Subcutaneous abdominal adipose tissue (tissue), 5 donors: Measurements from ENCODE around the gene PGF.
A peak's percentile ranks its signal among the peaks of the same experiment; 100 is the strongest.
"Not testable (repeated sequence)": the region's sequence is repeated elsewhere in the genome, so short reads cannot be mapped to it uniquely, and the experiment has no call there.

Experiments used
- H3K27ac ChIP-seq: one replicate; pipeline ENCODE4 v1.7.0; 2013; ENCODE audit warnings: low read depth, mild to moderate bottlenecking, inconsistent platforms, low read length, moderate library complexity
- H3K27me3 ChIP-seq, 5 donors: one replicate each; pipeline ENCODE4 v1.7.0; 2013; ENCODE audit warnings: low read length in 5 of 5, inconsistent platforms in 1 of 5; ENCODE audit not compliant: control insufficient read depth in 5 of 5, insufficient read depth in 4 of 5
- H3K36me3 ChIP-seq, 5 donors: one replicate each; pipeline ENCODE4 v1.7.0; 2013; ENCODE audit warnings: low read length in 5 of 5; ENCODE audit not compliant: control insufficient read depth in 5 of 5, insufficient read depth in 5 of 5
- H3K4me1 ChIP-seq, 5 donors: one replicate each; pipeline ENCODE4 v1.7.0; 2013; ENCODE audit warnings: low read length in 5 of 5, mild to moderate bottlenecking in 3 of 5, moderate library complexity in 1 of 5; ENCODE audit not compliant: control insufficient read depth in 5 of 5, insufficient read depth in 5 of 5
- H3K4me3 ChIP-seq, 5 donors: one replicate each; pipeline ENCODE4 v1.7.0; 2013; ENCODE audit warnings: low read length in 5 of 5, low read depth in 1 of 5
- H3K9ac ChIP-seq, 5 donors: one replicate each; pipeline ENCODE4 v1.7.0; 2013; ENCODE audit warnings: low read length in 5 of 5, mild to moderate bottlenecking in 4 of 5, moderate library complexity in 3 of 5
- H3K9me3 ChIP-seq, 5 donors: one replicate each; pipeline ENCODE4 v1.7.0; 2013; ENCODE audit warnings: low read length in 5 of 5; ENCODE audit not compliant: control insufficient read depth in 5 of 5
- donor health status: healthy.
- donor health status: healthy.
- donor health status: healthy.
- donor health status: healthy.
- donor health status: healthy.

PGF gene

DNA sequence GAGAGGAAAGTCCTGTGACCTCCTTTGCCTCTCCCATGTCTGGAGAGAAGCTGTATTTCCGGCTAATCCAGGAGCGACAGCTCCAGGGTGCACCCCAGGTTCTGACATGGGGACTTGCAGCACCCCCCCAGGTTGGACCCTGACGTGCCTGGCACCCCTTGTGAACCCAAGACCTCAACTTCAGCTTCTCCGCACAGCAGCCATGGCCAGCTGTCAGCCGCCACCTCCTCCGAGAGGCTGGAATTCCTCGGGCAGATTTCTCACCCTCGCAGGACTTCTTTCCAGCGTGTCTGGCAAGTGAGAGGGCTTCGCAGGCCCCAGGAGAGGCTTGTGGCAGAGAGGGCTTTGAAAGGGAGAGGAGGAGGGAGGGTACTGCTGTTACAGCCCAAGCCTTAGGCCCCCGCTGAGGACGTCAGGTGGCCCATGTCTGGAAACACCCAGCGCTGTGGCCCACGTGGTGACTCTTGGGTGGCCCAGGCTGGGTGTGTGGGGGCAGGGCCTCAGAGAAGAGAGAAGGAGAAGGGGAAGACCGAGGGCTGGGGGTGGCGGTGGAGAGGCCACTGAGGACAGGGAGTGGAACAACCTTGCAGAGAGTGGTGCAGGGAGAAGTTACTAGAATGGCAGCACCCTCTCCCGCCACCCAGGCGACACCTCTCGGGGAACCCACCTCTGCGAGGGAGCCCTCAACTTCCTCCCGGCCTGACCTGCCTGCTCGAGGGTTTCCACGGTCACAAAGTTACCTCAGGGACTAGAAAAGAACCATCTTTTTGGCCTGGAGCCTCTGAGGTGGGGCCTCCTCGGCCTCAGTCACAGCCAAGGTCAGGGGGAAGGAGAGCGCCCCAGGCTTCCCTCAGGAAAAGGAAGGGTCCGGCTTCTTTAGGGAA is 20.7 kb downstream of the PGF start:
- Histone ChIP-seq H3K27ac (no peak overlapping the region), H3K9ac (peak overlapping the region in 1 of 5 donors; percentile 29), H3K27me3 (no peaks in the 10 kb centered on the region)

GRCh38 chr14:74934041-74934440 is 21.4 kb downstream of the PGF start:
- H3K27ac ChIP-seq = peak overlapping the region; percentile 68
- H3K9ac ChIP-seq = no peak overlapping the region
- no peak overlapping the region for H3K4me3 ChIP-seq
- no peaks in the 10 kb centered on the region for H3K36me3 ChIP-seq
- no peaks in the 10 kb centered on the region for H3K27me3 ChIP-seq
- no peaks in the 10 kb centered on the region for H3K9me3 ChIP-seq
- peaks cover 12 to 49% (median 35%) of the 10 kb centered on the region in 5 donors for H3K4me1 ChIP-seq

More for the DNA sequence above, 20.7 kb downstream of the PGF start:
- H3K4me1 ChIP-seq = peaks cover 17 to 56% (median 41%) of the 10 kb centered on the region in 5 donors
- H3K4me3 ChIP-seq = no peak overlapping the region
- H3K9me3 ChIP-seq = no peaks in the 10 kb centered on the region
- no peaks in the 10 kb centered on the region for H3K36me3 ChIP-seq

DNA sequence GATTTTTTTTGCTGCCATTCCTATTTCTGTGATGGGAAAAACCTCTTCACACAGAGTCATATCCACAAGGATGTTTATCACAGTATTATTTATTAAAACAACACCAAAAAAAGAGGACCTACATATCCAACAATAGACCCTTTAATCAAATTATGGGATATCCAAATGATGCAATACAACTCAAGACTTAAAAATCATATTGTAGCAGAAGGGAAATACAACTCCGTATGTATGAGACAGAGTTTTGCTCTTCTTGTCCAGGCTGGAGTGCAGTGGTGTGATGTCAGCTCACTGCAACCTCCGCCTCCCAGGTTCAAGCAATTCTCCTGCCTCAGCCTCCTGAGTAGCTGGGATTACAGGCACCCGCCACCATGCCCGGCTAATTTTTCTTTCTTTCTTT is 22.5 kb downstream of the PGF start:
- Histone ChIP-seq H3K4me3 (peak overlapping the region in 1 of 5 donors; percentile 29), H3K4me1 (peaks cover 12 to 41% (median 29%) of the 10 kb centered on the region in 5 donors), H3K27ac (peak overlapping the region; percentile 68), H3K9ac (peak overlapping the region in 1 of 5 donors; percentile 21)
- not testable (repeated sequence) for H3K9me3 ChIP-seq, H3K27me3 ChIP-seq, H3K36me3 ChIP-seq

DNA sequence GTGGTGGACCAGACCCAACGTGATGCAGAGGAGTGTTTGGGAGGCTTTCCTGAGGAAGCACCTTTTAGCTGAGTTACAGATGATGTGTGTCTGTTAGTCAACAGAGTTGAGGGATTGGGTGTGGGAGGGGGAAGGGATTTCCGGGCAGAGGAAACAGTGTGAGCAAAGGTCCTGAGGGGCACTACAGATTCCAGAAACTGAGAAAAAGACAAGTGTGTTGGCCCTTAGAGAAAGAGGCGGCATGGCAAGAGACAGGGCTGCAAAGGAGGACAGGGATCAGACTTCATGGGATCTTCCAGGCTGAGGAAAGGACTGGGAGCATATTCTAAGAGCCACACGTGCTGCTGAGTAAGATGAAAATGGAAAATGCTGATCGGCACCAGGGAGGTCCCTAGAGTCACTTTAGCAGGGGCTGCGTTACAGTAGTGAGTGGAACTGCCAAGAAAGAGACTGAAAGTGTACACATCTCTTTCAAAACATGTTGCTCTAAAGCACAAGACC is 22.9 kb downstream of the PGF start:
- peak overlapping the region in 1 of 5 donors; percentile 29 for H3K4me3 ChIP-seq
- no peaks in the 10 kb centered on the region for H3K27me3 ChIP-seq

DNA sequence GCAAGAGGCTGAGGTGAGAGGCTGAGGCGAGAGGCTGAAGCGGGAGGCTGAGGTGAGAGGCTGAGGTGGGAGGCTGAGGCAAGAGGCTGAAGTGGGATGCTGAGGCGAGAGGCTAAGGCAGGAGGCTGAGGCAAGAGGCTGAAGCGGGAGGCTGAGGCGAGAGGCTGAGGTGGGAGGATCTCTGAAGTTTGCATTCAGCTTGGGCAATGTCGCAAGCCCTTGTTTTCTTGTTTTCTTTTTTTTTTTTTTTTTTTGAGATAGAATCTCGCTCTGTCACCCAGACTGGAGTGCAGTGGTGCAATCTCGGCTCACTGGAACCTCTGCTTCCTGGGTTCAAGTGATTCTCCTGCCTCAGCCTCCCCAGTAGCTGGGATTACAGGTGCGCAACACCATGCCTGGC is 23.7 kb downstream of the PGF start:
- H3K27me3 ChIP-seq, H3K36me3 ChIP-seq, H3K9ac ChIP-seq, H3K9me3 ChIP-seq, H3K4me3 ChIP-seq: not testable (repeated sequence)
- Histone ChIP-seq H3K27ac (peak overlapping the region; percentile 68), H3K4me1 (peaks cover 12 to 41% (median 29%) of the 10 kb centered on the region in 5 donors)

More for the DNA sequence above, 22.9 kb downstream of the PGF start:
- Histone ChIP-seq H3K27ac (peak overlapping the region; percentile 68), H3K9ac (peak overlapping the region in 2 of 5 donors; percentile 19 to 21), H3K4me1 (peaks cover 12 to 41% (median 29%) of the 10 kb centered on the region in 5 donors), H3K9me3 (no peaks in the 10 kb centered on the region), H3K36me3 (no peaks in the 10 kb centered on the region)

DNA sequence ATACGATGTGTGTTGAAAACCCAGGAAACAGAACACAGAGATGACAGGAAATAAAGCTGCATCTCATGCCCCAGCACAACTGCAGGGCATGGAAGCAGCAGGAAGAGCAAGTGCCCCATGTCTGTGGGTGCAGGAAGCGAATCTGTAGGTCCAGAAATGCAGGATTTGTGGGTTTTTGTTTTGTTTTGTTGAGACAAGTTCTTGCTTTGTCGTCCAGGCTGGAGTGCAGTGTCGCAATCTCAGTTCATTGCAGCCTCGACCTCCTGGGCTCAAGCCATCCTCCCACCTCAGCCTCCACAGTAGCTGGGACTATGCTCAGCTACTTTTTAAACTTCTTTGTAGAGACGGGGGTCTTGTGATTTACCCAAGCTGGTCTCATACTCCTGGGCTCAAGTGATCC is 26.2 kb downstream of the PGF start:
- Histone ChIP-seq H3K4me3 (no peak overlapping the region), H3K9ac (no peak overlapping the region), H3K4me1 (peaks cover 8 to 27% (median 19%) of the 10 kb centered on the region in 5 donors), H3K9me3 (no peaks in the 10 kb centered on the region), H3K36me3 (no peaks in the 10 kb centered on the region), H3K27ac (no peak overlapping the region), H3K27me3 (no peaks in the 10 kb centered on the region)

DNA sequence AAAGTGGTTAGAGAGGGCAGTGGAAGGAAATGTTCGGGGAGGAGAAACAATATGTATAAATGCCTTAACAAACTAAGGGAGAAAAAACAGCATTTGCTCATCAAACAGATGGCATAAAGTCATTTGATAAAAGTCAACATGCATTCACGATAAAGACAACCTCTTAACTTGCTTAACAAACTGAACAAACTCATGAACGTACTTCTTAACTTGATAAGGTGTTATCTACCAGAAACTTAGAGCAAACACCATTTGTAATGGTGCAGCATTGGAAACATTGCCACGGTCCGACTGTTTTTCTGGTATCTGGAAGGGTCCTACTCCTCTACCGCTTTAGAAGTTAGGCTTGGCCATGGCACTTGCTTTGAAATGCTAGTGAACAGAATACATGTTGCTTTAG is 28.2 kb downstream of the PGF start:
- Histone ChIP-seq H3K36me3 (no peaks in the 10 kb centered on the region), H3K9ac (no peak overlapping the region), H3K27me3 (no peaks in the 10 kb centered on the region), H3K27ac (no peak overlapping the region), H3K4me3 (no peak overlapping the region), H3K9me3 (no peaks in the 10 kb centered on the region), H3K4me1 (peaks cover 0 to 21% (median 14%) of the 10 kb centered on the region in 5 donors)

DNA sequence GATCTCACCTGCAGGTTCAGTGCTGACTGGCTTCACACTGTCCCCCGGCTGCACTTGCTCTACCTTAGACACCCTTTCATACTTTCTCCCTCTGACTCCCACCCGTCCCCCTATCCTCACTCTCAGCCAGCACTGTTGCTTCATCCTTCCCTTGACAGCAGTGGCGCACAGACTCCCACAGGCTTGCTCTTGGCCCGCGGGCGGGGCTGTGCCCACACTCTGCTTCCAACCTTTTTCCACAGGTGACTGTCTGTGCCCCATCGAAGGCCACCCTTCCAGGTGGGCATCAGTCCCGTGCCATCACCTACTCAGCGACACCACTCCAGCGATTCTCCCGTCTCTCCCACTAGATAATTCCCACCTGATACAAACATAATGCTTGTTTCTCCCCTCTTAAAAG is 31.3 kb downstream of the PGF start:
- Histone ChIP-seq H3K9me3 (no peaks in the 10 kb centered on the region), H3K4me1 (peaks cover 0 to 15% (median 11%) of the 10 kb centered on the region in 5 donors), H3K9ac (no peak overlapping the region), H3K27ac (no peak overlapping the region), H3K36me3 (peaks cover 0 to 4% (median 0%) of the 10 kb centered on the region in 5 donors), H3K4me3 (no peak overlapping the region), H3K27me3 (no peaks in the 10 kb centered on the region)

DNA sequence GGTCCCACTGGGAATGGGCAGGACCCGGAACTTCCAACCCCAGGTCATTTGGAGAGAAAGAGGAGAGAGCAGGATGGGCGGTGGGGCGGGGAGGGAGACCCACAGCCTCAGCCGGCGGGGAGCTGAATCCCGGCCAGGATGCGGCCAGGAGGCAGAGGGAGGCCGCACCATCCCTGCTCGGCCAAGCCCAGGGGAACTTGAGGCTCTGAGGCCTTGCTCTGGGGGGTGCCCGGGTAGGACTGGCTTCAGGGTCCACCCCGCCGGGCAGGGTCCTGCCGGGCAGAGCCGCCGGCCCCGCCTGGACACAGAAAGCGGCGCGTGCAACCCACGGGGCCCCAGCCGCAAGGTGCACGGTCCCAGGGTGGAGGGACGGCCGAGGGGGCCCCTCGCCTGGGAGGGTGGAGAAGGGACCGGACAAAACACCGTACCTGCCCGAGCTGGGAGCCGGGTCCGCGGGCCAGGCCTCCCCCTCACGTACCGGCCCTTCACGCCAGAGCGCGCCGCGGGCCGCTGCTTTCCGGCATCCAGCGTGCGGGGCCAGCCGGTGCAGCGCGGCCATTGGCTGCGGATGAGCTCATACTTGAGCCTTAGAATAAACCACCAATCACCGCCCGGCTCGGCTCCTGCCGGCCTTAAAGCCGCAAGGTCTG is 32.5 kb downstream of the PGF start, which contains the start of gene RPS6KL1:
RPS6KL1 (minus strand) TSS at position 509 of the 650 bp plus-strand sequence. CDS start 1,719 bp downstream, outside the sequence.
- Histone ChIP-seq H3K27me3 (no peaks in the 10 kb centered on the region), H3K4me3 (peak within 1 kb of the TSS; percentile 56 to 77 (median 66)), H3K9me3 (no peaks in the 10 kb centered on the region), H3K4me1 (peaks cover 5 to 23% (median 19%) of the 10 kb centered on the region in 5 donors), H3K36me3 (peaks cover 0 to 4% (median 0%) of the 10 kb centered on the region in 5 donors), H3K9ac (peak within 1 kb of the TSS in 4 of 5 donors; percentile 77 to 94 (median 84)), H3K27ac (no peak within 1 kb of the TSS)
